HuH-7.5 (cell line): Measurements from ENCODE around the gene NINJ1.

Source experiments
- DNase-seq: peaks from one replicate; pipeline ENCODE4 v3.0.0; 2011; ENCODE audit warnings: low spot score

NINJ1 gene

DNA sequence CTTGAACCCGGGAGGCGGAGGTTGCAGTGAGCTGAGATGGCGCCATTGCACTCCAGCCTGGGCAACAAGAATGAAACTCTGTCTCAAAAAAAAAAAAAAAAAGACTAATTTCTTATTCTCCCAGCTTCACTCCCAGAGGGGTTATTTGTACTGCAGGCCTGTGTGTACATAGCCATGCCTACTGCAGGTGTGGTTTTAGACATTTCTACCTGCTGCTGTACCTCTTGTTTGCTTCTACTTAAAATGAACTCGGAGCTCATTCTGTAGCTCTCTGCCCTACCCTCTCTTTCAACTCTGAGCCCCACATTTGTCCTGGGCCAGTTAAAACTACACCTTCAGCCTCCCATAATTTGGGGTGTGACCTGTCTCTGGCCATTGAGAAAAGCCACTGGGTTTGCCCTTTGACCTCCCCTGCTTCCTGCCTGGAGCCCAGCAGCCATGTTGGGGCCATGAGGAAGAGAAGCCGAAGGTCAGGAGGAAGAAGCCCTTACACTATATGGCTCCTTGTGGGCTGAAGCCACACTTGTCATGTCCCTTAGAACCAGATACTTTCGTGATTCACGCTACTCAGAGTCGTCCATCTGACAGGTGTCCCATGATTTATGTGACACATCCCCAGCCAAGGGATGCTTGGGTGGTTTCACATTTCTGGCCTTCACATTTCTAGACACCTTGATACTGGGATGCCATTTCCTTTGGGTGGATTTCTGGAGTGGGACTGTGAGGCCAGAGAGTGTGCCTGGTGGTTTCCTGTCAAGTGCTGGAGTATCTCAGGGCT, 47.4 kb downstream of the NINJ1 start:
- DNase-seq = no peak

DNA sequence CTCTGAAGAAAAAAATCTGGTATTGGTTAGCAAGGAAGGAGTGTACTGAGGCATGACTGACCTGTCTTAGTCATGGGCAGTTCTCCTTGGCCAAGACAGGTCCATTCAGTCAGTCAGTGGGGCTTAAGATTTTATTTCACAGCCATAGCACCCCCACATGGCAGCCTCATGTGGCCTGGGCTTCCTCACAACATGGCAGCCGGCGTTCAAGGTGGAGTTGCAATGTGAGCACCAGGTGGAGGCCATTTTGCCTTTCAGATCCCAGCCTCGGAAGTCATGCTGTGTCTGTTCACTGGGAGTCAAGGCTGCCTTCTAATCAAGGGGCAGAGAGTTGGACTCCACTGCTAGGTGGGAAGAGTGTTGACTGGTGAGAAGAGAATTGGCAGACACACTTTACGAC, 48.4 kb downstream of the NINJ1 start:
- DNase-seq = no peak

DNA sequence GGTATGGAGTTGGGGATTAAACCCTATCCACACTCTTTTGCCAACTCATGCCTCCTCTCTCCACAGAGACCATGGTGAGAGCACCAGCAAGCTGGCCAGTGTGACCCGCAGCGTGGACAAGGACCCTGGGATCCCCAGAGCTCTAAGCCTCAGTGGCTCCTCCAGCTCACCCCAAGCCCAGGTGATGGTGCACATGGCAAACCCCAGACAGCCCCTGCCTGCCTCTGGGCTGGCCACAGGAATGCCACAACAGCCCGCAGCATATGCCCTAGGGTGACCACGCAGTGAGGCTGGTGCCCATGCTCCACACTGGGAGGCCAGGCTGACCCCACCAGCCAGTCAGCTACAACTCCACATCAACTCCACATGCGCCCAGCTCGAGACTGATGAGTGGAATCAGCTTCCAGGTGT, 49.6 kb downstream of the NINJ1 start:
- DNase-seq = no peak

DNA sequence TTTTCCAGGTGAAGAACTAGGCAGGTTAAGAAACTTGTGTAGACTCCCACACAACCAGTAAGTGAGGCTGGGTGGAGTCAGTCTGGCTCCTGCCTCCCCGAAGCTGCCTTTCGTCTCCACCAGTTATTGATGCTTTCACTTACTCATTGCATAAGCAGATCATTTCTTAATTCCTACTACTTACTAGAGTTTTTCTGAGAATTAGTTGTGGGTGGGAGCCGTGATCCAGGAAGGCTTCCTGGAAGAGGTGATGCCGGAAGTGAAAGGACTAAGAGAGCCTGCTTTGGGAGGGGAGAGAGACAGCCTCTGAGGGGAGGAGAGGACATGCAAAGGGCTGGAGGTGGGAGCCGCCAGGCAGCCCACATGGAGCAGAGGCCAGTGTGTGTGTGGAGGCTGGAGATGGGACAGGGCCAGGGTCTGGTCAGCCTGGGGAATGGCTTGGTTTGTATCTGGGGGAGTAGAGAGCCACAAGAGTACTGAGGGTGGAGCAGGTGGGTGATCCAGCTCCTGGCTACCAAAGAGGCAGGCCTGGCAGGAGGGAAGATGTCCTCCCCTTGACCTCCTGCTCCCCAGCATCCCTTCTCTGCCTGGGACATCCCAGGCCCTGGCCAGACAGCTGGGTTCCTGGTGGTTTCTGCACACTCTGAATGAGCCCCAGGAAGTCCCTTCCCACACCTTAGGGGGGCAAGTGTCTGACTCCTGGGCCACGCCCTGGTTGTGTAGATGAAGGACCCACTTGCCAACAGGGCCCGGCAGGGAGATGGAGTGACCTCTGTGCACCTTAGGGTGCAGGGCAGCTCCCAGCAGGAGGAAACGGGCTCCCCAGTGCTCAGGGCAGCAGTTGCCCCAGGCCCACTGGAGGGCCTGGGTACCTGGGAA, 50.2 kb downstream of the NINJ1 start:
- DNase-seq = no peak

DNA sequence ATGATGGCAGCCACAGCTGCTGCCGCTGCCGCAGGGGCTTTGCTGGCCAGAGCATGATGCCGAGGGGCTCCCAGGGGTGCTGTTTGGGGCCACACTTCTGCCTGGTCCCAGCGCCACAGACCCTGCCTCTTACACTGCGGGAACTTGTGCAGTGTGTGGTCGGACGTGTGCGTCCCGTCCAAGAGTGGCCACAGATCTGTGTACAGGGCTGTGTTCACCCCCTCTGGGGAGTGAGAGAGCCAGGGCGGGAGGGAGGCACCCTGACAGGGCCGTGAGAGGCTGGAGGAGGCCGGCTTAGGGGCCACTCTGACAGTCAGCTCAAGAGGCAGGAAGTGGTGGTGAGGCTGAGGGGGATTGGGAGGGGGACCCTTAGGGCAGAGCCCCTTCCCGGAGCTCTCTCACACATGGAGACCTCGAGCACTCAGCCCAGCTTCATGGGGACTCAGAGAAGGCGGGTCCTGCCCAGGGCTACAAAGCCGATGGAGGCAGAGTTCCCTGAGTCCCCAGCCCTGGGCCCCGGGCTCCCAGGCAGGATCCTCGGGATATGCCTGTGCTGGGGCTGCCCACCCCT, 51.1 kb downstream of the NINJ1 start:
- DNase-seq = no peak

DNA sequence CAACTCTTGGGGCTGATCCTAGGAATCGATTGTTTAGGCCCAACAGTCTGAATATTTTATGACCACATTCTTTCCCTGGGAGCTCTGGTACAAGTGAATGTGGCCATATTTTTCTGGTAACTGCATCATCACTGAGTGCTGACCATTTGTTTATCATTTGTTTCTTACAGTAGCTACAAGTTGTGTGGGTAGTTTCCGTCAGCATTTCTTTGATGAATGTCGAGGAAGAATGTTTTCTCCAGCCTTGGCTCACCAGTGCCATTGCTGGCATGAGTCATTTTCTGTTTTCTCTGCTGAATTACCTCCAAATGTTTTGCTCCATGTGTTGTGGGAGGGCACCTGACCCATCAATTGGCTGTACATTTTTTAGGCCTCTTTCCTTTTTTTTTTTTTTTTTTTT, 52.1 kb downstream of the NINJ1 start:
- no peak for DNase-seq

DNA sequence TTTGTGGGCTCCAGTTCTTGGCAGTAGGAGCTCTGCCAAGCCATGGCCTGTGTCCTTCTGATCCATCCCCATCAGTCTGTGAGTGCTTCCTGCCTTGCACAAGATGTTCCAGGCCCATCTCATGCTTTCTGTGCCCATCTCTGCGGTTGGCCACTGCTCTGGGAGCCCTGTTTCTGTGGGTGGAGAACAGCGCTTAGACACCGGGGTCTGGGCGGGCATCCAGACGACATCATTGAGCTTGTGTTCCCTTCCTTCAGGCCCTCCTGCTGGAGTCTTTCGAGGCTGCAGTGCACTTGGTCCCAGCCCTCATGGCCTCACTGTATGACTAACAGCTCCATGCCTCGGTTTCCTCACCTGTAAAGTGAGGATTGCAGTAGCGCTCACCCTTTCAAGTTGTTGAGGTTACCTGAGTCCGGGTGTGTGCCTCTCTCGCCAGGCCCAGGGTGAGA, 52.9 kb downstream of the NINJ1 start:
- DNase-seq = no peak

DNA sequence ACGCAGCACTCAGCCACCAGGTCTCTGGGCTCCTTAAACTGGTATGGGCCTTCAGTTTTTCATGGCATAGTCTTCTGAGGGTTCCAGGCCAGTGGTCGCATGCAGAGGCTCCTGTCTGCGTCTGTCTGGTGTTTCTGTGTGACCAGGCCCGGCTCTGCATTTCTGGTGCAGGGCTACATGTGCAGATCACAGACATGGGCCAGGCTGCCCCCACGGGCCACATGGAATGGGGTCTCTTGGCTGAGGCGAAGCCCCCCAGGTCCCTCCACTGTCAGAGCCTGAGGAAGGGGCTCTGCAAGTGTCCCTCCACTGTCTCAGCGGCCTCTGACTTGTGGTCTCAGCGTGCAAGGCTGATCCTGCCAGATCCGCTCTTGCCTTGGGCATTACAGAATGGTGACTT, 53.6 kb downstream of the NINJ1 start:
- no peak for DNase-seq

DNA sequence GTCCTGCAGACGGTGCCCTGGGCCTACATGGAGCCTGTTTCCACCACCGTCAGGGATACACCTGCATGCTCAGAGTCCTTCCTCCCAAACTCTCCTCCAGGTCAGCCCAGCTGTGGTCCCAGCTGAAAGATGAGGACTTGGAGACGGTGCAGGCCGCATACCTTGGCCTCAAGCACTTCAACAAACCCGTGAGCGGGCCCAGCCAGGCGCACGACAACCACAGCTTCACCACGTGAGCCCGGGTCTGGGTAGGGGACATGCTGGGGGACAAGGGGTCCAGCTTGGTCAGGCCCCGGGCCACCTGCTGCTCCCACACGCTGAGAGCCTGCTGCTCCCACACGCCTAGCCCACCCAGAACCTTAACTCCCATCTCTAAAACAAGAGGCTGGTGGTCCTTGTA, 54.7 kb downstream of the NINJ1 start:
- DNase-seq = no peak

DNA sequence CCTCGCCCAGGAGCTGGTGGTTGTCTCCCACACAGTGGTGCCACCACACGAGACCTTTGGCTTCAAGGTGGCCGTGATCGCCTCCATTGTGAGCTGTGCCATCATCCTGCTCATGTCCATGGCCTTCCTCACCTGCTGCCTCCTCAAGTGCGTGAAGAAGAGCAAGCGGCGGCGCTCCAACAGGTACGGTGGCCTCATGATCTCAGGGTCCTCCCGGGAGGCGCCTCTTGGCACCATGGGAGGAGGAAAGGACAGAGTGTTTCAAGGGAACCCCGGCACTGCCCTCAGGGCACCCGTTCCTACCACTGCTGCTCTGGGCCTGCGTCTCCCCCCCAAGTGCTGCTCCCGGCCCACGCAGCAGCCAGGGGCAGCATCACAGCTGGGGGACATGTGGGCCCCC, 56.2 kb downstream of the NINJ1 start:
- DNase-seq = no peak

DNA sequence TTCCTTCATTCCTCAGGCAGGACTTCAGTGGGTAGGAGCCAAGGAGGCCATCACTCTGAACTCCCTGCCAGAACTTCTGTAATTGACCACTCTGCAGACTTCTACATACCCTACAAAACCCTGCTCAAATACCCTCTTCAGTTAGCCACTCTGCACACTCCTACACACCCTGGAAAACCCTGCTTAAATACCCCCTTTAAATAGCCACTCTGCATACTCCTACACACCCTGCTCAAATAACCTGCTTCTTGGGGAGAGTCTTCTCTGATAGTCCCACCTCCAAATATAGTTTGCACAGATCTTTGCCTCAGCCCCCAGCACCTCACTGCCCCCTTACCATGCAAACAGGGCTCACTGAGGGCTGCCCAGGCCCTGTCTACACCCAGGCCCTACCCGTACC, 56.7 kb downstream of the NINJ1 start:
- DNase-seq = no peak

DNA sequence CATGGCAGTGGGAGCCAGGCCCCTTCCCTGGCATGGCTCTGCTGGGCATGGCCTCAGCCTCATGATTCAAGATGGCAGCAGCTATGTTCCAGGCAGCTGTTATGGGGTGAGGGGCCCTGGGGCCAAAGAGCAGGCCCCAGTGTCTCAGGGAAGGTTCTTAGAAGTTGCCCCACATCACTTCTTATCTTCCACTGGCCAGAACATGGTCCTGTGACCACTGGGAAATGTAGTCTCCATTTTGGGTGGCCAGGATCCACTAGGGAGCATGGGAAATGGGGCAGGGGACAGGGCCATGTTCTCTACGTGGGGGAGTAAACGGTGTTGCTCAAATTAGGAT, 57.3 kb downstream of the NINJ1 start:
- no peak for DNase-seq

DNA sequence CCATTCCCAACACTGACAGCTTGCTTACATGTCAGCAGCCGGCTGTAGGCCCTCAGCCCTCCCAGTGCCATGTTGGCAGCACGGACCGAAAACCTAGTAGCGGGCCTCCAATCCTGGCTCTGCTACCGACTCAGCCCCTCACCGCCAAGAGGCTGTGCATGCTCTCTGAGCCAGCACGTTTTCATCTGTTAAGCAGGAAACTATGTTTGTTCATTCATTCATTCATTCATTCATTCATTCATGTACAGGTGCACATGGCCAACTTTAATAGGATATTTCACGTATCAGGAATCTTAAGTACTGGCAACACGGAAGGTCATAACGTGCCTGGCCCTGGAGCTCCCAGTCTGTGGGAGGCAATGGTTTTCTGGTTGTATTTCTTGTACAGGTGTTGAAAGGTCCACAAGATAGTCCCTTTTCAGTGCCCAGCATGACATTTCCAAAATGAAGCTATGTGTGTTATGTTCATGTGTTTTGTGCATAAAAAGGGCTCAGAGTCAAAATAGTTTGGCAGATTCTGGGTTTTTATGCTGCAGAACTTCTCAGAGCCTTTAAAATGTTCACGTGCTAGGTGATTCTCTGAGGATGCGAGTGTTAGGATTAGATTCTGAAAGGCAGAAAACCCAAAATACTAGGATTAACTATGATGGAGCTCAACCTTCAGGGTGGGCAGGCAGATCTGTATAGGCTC, 57.8 kb downstream of the NINJ1 start:
- no peak for DNase-seq

DNA sequence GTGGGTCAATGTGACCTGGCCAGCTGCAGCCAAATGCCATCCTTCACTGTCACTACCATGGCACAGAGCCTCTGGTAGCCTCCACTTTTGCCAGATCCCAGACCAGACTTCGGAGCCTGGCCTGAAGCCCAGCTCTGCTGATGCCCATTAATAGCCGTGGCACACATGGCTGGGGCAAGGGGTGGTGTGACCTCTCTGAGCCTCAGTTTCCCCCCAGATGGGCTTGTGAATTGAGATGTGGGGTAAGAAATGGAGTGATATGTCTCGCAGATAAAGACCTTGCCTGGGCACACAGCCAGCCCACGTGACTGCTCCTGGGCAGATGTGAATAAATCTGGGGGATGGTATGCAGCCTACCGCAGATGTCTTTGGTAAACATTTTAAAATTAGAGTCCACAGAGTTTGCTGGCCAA, 61.7 kb downstream of the NINJ1 start:
- DNase-seq = no peak
